Hair follicle dermal papilla cell (primary cell): ENCODE data around the gene TRIM8. TPM values are rescaled to one million over a fixed set of nuclear protein-coding genes. Genes with fewer than 3 reads are reported as not detected.

ENCODE experiments used
- total RNA-seq: library from RNA; depleted of rRNA; stranded (reverse); fragments of >200 nt; gene quantifications from 2 replicates; pipeline ENCODE4 v1.2.3, GENCODE V29; 2012

TRIM8 gene
- total RNA-seq, result 101 and 104 TPM in 2 replicates

DNA sequence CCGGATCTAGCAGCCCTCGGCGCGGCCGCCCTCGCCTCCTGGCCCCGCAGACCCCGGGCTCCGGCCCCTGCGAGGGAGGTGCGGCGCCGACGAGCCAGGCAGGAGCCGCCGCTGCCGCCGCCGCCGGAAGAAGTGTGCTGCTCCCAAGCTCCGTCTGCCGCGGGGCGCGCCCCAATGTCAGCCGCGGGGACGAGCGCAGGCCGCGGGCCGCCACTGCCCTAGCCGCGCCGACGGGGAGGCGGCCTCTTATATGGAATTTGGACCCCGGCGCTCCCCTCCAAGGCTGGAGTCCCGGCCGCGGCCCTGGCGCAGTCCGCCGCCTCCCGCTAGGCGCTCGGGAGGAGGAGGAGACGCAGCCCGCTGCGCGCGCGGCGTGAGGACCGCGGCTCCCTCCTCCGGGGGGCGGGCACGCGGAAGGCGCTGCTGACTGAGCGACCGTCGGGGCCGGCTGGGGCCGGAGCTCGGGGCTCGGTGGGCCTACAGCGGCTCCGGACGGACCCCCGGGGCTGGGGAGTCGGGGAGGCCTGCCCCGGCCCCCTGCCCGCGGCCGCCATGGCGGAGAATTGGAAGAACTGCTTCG is at the start of gene TRIM8:
Gene TRIM8 (plus strand): TSS at position 414 of the 580 bp plus-strand sequence. CDS start 139 bp downstream, at position 553.

Other genes with a start within 250 kb of the TRIM8 start
- gene NFKB2, start 248.8 kb upstream of the TRIM8 start, total RNA-seq, result 24.2 and 27.9 TPM in 2 replicates
- 0.61 and 1.1 TPM in 2 replicates for gene PSD, start 225.7 kb upstream of the TRIM8 start, total RNA-seq
- 5.5 and 6.6 TPM in 2 replicates for gene FBXL15, start 223.6 kb upstream of the TRIM8 start, total RNA-seq
- 37.2 and 38.0 TPM in 2 replicates for gene CUEDC2, start 211.9 kb upstream of the TRIM8 start, total RNA-seq
- not detected in 2 replicates for gene C10orf95, start 192.9 kb upstream of the TRIM8 start, total RNA-seq
- 115 and 139 TPM in 2 replicates for gene ACTR1A, start 141.8 kb upstream of the TRIM8 start, total RNA-seq
- 3.0 and 3.7 TPM in 2 replicates for gene SUFU, start 140.5 kb upstream of the TRIM8 start, total RNA-seq
- 5.0 TPM in 2 replicates for gene ARL3, start 69.9 kb downstream of the TRIM8 start, total RNA-seq
- gene SFXN2, start 70.2 kb downstream of the TRIM8 start, total RNA-seq, result 4.3 and 4.7 TPM in 2 replicates
- 106 and 113 TPM in 2 replicates for gene WBP1L, start 99.5 kb downstream of the TRIM8 start, total RNA-seq
- 0.16 TPM in 1 of 2 replicates, not detected in the other for gene CYP17A1, start 192.9 kb downstream of the TRIM8 start, total RNA-seq
- gene BORCS7, start 209.8 kb downstream of the TRIM8 start, total RNA-seq, result 21.1 and 25.3 TPM in 2 replicates
- gene AS3MT, start 225.0 kb downstream of the TRIM8 start, total RNA-seq, result 9.9 and 14.6 TPM in 2 replicates